K562 (cell line): ENCODE measurements around the gene CST4. TPM values are rescaled to one million over a fixed set of nuclear protein-coding genes. Genes with fewer than 3 reads are reported as not detected.
"Not testable (repeated sequence)": the region's sequence is repeated elsewhere in the genome, so short reads cannot be mapped to it uniquely, and the experiment has no call there.

Experiments
- ATAC-seq: fragments of 200-7000 bp; cut with Tn5 transposase; 3 replicates; pipeline ENCODE4 v1.9.1; 2020; ENCODE audit warnings: moderate library complexity
- BruUV-seq: library from RNA; stranded (reverse); fragments of 400-500 nt; replicated peaks from 2 replicates; lab custom pipeline; 2021; lab: Mats Ljungman, UMichigan
- CTCF ChIA-PET: fragments of 300-600 bp; formaldehyde crosslinking; extraction: SDS; loops from one replicate; lab custom pipeline; 2021; ENCODE audit warnings: low intra/inter-chr PET ratio; lab: Yijun Ruan, JAX
- POLR2A ChIA-PET: fragments of 300-600, 350-650 bp; sonication (Branson Sonifier 250); formaldehyde crosslinking; extraction: SDS; loops from one replicate; lab custom pipeline; 2021; ENCODE audit warnings: antibody characterized with exemption, inconsistent platforms; lab: Yijun Ruan, JAX
- DNase-seq, 4 experiments: peaks; one replicate each; pipeline versions ENCODE4 v3.0.0 to v3.0.0-alpha.2; 2011 to 2018; ENCODE audit warnings: low spot score in 3 of 4, mixed read lengths in 3 of 4; ENCODE audit errors: extremely low read depth in 1 of 4
- FAIRE-seq: peaks from 2 replicates; lab custom pipeline; 2011; peaks lifted over from hg19 to GRCh38; lab: Jason Lieb, UNC
- H2AFZ ChIP-seq: 2 replicates; pipeline ENCODE4 v1.6.0; 2011; ENCODE audit warnings: low read depth, low read length, control low read depth, inconsistent platforms
- H3K27ac ChIP-seq: fragments of 200-600 bp; 3 replicates; pipeline ENCODE4 v1.8.0; 2011; ENCODE audit warnings: low read depth, mild to moderate bottlenecking, control low read depth, inconsistent platforms, low read length, moderate library complexity, mixed read lengths; ENCODE audit errors: extremely low read depth
- H3K27me3 ChIP-seq, 2 experiments: fragments of 300-600 bp in 1 of 2; 2 replicates in 1 of 2; 3 replicates in 1 of 2; pipeline versions ENCODE4 v1.6.0 to v1.8.0; 2011; ENCODE audit warnings: inconsistent platforms in 2 of 2, low read length in 2 of 2, mild to moderate bottlenecking in 1 of 2, mixed read lengths in 1 of 2, moderate library complexity in 1 of 2; ENCODE audit not compliant: control insufficient read depth in 2 of 2, insufficient read depth in 2 of 2
- H3K36me3 ChIP-seq: fragments of 300-600 bp; 3 replicates; pipeline ENCODE4 v1.8.0; 2011; ENCODE audit warnings: mild to moderate bottlenecking, low read length, inconsistent platforms; ENCODE audit not compliant: control insufficient read depth, insufficient read depth
- H3K4me1 ChIP-seq, 2 experiments: fragments of 200-600 bp in 1 of 2; replicated peaks in 1 of 2; 2 replicates in 1 of 2; 3 replicates in 1 of 2; pipeline versions ENCODE4 v1.5.1 to v1.8.0; 2011; ENCODE audit warnings: inconsistent platforms in 2 of 2, low read length in 2 of 2, mild to moderate bottlenecking in 1 of 2, mixed read lengths in 1 of 2, moderate library complexity in 1 of 2; ENCODE audit not compliant: control insufficient read depth in 2 of 2, insufficient read depth in 2 of 2
- H3K4me2 ChIP-seq: 2 replicates; pipeline ENCODE4 v1.6.1; 2011; ENCODE audit warnings: low read length, control low read depth, inconsistent platforms, mixed read lengths; ENCODE audit not compliant: insufficient read depth
- H3K4me3 ChIP-seq: fragments of 200-600 bp; sonication (generic), shearing (Covaris generic); 2 replicates; pipeline ENCODE4 v1.5.1; 2016; ENCODE audit warnings: control low read depth, inconsistent platforms
- H3K79me2 ChIP-seq: fragments of 200-600 bp; 3 replicates; pipeline ENCODE4 v1.8.0; 2011; ENCODE audit warnings: low read length, inconsistent platforms; ENCODE audit not compliant: control insufficient read depth, insufficient read depth
- H3K9ac ChIP-seq, 2 experiments: 2 replicates each; pipeline versions ENCODE4 v1.6.0 to v1.6.1; 2011; ENCODE audit warnings: low read depth in 2 of 2, low read length in 2 of 2, control low read depth in 1 of 2, inconsistent platforms in 1 of 2, mild to moderate bottlenecking in 1 of 2, mixed read lengths in 1 of 2; ENCODE audit not compliant: insufficient read depth in 1 of 2
- H3K9me1 ChIP-seq: one replicate; pipeline ENCODE4 v1.6.0; 2011; ENCODE audit warnings: inconsistent platforms, mild to moderate bottlenecking, low read length, moderate library complexity; ENCODE audit not compliant: control insufficient read depth, insufficient read depth
- H3K9me3 ChIP-seq: replicated peaks from 2 replicates; pipeline ENCODE4 v1.5.1; 2011; ENCODE audit warnings: low read depth, low read length, inconsistent platforms; ENCODE audit not compliant: control insufficient read depth, insufficient read depth
- H4K20me1 ChIP-seq: replicated peaks from 2 replicates; pipeline ENCODE4 v1.6.1; 2011; ENCODE audit warnings: low read length, inconsistent platforms, mixed read lengths; ENCODE audit not compliant: control insufficient read depth, insufficient read depth
- CLOCK ChIP-seq: fragments of 250-450 bp; sonication (Bioruptor Pico); IDR thresholded peaks from 2 replicates; pipeline ENCODE4 v1.4.0; 2020; ENCODE audit warnings: mild to moderate bottlenecking, moderate library complexity, borderline replicate concordance
- HINFP ChIP-seq: fragments of 450-650 bp; conservative IDR thresholded peaks from 2 replicates; pipeline ENCODE4 v1.6.1; 2016; ENCODE audit warnings: missing genetic modification characterization, low read depth, mild to moderate bottlenecking, control low read depth, missing compliant biosample characterization
- HMG20A ChIP-seq: fragments of 450-650 bp; formaldehyde crosslinking; conservative IDR thresholded peaks from 2 replicates; pipeline ENCODE4 v1.4.0; 2020; ENCODE audit warnings: mild to moderate bottlenecking, mixed read lengths
- RFX5 ChIP-seq: IDR thresholded peaks from 2 replicates; pipeline ENCODE4 v1.6.1; 2011; ENCODE audit warnings: low read depth, mild to moderate bottlenecking, improper control_type of control experiment, low read length
- TAF9B ChIP-seq: fragments of 450-650 bp; IDR thresholded peaks from 2 replicates; pipeline ENCODE4 v1.6.1; 2018; ENCODE audit warnings: mild to moderate bottlenecking; ENCODE audit not compliant: partially characterized antibody
- TSC22D4 ChIP-seq: fragments of 450-650 bp; IDR thresholded peaks from 2 replicates; pipeline ENCODE4 v1.6.1; 2016; ENCODE audit warnings: missing genetic modification characterization, missing biosample characterization, control low read depth
- ZNF589 ChIP-seq: fragments of 200-800 bp; sonication (Bioruptor generic); IDR thresholded peaks from 2 replicates; pipeline ENCODE4 v1.6.1; 2016; ENCODE audit warnings: low read depth, missing genetic modification characterization, missing compliant biosample characterization
- WGBS: fragments of 100-300 bp; shearing (Covaris generic); methylation state at CpG from one replicate; pipeline ENCODE4 v1.1.6; 2016; ENCODE audit warnings: low coverage, mixed read lengths; ENCODE audit not compliant: insufficient coverage; ENCODE audit errors: missing lambda C conversion rate; 5-methylcytosine and 5-hydroxymethylcytosine counted together
- in situ Hi-C: fragments of 300-500 bp; cut with MboI; formaldehyde crosslinking; loops from 4 replicates; pipeline ENCODE4 v1.15.0; 2018; ENCODE audit warnings: inconsistent platforms, mixed read lengths
- intact Hi-C: fragments of 100-400 bp; cut with micrococcal nuclease; formaldehyde crosslinking; loops from 2 replicates; pipeline ENCODE4 v1.14.2; 2022
- polyA plus RNA-seq, 8 experiments: library from polyadenylated mRNA; depleted of rRNA in 4 of 8; stranded (reverse) in 5 of 8; unstranded in 3 of 8; fragments of >200 nt; fragmentation: Nextera tagmentation in 2 of 8; fragmentation: Illumina TruSeq in 1 of 8; extraction: Ambion mirVana in 2 of 8; extraction: Trizol in 1 of 8; gene quantifications; 2 replicates each; pipeline versions ENCODE4 v1.2.1 to v1.2.3, GENCODE V29; 2011 to 2014; ENCODE audit warnings: inconsistent platforms in 1 of 8, missing spikeins in 1 of 8
- total RNA-seq, 7 experiments: library from RNA; depleted of rRNA in 6 of 7; stranded (reverse); fragments of >200 nt in 6 of 7; fragmentation: Illumina TruSeq in 2 of 7; extraction: Trizol in 2 of 7; gene quantifications; 2 replicates each; pipeline versions ENCODE4 v1.2.1 to v1.2.3, GENCODE V29; 2011 to 2021; ENCODE audit warnings: low replicate concordance in 1 of 7

Gene CST4
- total and polyA plus RNA-seq, 9 of the 15 experiments (the other 6 are each of a cell fraction or from before 2014, with no cell fraction given): not detected

GRCh38 chr20:23685529-23685896, 3.3 kb downstream of the CST4 start:
- DNase-seq, ATAC-seq, BruUV-seq, FAIRE-seq, H3K9me3 ChIP-seq, H4K20me1 ChIP-seq, H2AFZ ChIP-seq, H3K4me2 ChIP-seq, CTCF ChIA-PET, H3K9ac ChIP-seq, H3K27me3 ChIP-seq, POLR2A ChIA-PET, intact Hi-C loops, H3K79me2 ChIP-seq, H3K36me3 ChIP-seq, H3K4me3 ChIP-seq, H3K4me1 ChIP-seq, in situ Hi-C loops, H3K27ac ChIP-seq, H3K9me1 ChIP-seq: not testable (repeated sequence)
- 7% methylated on average over 3 of the region's 4 CpGs for WGBS

- no peak overlapping the region for H3K4me2 ChIP-seq
- no peaks in the 10 kb centered on the region for H4K20me1 ChIP-seq
- H3K9ac ChIP-seq: no peak overlapping the region
- ATAC-seq (no peak), DNase-seq (no peak), FAIRE-seq (no peak)
- no peak overlapping the region for H3K27ac ChIP-seq
- CTCF ChIA-PET: no interaction called here
- H2AFZ ChIP-seq: no peak overlapping the region
- POLR2A ChIA-PET: no interaction called here
- no peaks in the 10 kb centered on the region; a peak in 1 of 5 replicates for H3K27me3 ChIP-seq
- intact Hi-C loops: no loop called here
- no peaks in the 10 kb centered on the region for H3K4me1 ChIP-seq
- no peak overlapping the region for H3K4me3 ChIP-seq
- no TSS peak for BruUV-seq
- no peaks in the 10 kb centered on the region for H3K9me1 ChIP-seq
- H3K9me3 ChIP-seq: no peaks in the 10 kb centered on the region
- H3K79me2 ChIP-seq: no peaks in the 10 kb centered on the region
- WGBS: 0% methylated on average over 2 of the region's 6 CpGs
- in situ Hi-C loops: no loop called here
- no peaks in the 10 kb centered on the region for H3K36me3 ChIP-seq
- TF ChIP-seq ZNF589 (CRISPR knock-in tag) (no peak), HMG20A (CRISPR knock-in tag) (no peak), TAF9B (no peak), RFX5 (no peak), HINFP (tag) (no peak), CLOCK (CRISPR knock-in tag) (no peak), TSC22D4 (tag) (no peak)
Measured at GRCh38 chr20:23684261-23684660, 4.6 kb downstream of the CST4 start.
